ENCODE results near the gene TOX4. TPM values are rescaled to one million over a fixed set of nuclear protein-coding genes. Genes with fewer than 3 reads are reported as not detected.

Gene TOX4
- total and polyA plus RNA-seq, 9 of the 15 experiments (the other 6 are each of a cell fraction or from before 2014, with no cell fraction given), result 9.9 to 76.5 (median 41.0) TPM

DNA sequence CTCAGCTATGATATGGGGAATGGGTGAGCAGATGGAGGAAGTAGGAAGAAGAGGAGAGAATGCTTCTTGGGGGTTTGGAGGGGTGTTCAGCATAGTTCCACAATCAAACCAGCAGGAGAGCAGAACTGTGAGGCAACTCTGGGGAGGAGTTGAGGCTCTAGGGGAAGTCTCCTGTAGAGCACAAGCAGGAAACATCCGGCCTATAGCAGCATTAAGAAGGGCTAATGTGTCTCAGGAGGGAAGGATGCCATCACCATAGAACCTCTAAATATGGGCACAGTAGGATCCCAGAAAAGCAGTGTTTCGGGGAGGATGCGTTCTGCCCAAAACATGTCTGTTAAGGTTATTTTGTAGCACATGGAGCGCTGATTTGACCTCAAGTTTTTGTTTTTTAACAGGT lies 57.6 kb downstream of the TOX4 start:
- ATAC-seq (peak; percentile 74), DNase-seq (ENCODE audit: extremely low read depth in 1 of 4, low spot score in 3 of 4) (no peak), FAIRE-seq (no peak)
- H4K20me1 ChIP-seq (replicated peaks; ENCODE audit: control insufficient read depth, insufficient read depth, low read length), result no peaks in the 10 kb centered on the region
- POLR2A ChIA-PET, result interaction anchor here (0.9 to 1.5 kb wide), 2 partner anchors 12 to 152 kb away, joined by 3 to 5 read pairs; no protein-coding TSS in a partner anchor
- no peak overlapping the region for H3K27ac ChIP-seq (ENCODE audit: extremely low read depth, low read depth, low read length)
- no peaks in the 10 kb centered on the region for H3K9me1 ChIP-seq (ENCODE audit: control insufficient read depth, insufficient read depth, low read length)
- in situ Hi-C loops (cut with MboI), result no loop called here
- no peaks in the 10 kb centered on the region for H3K9me3 ChIP-seq (replicated peaks; ENCODE audit: control insufficient read depth, insufficient read depth, low read depth, low read length)
- H2AFZ ChIP-seq (ENCODE audit: low read depth, low read length), result 0 out of 2 replicates have a peak overlapping the region, but pooled peaks have one; percentile 44
- no peaks in the 10 kb centered on the region for H3K79me2 ChIP-seq (ENCODE audit: control insufficient read depth, insufficient read depth, low read length)
- CTCF ChIA-PET (ENCODE audit: low intra/inter-chr PET ratio), result no interaction called here
- no peaks in the 10 kb centered on the region for H3K27me3 ChIP-seq (ENCODE audit: control insufficient read depth in 2 of 2, insufficient read depth in 2 of 2, low read length in 2 of 2)
- peaks cover 3 to 9% of the 10 kb centered on the region in 2 experiments; a peak in 4 of 5 replicates for H3K4me1 ChIP-seq (replicated peaks in 1 of 2; ENCODE audit: control insufficient read depth in 2 of 2, insufficient read depth in 2 of 2, low read length in 2 of 2)
- H3K4me3 ChIP-seq, result no peak overlapping the region
- no peak overlapping the region for H3K9ac ChIP-seq (ENCODE audit: insufficient read depth in 1 of 2, low read depth in 2 of 2, low read length in 2 of 2)
- WGBS (ENCODE audit: insufficient coverage, low coverage, missing lambda C conversion rate), result 75% methylated on average over 4 of the region's 4 CpGs
- BruUV-seq (replicated peaks), result no TSS peak
- intact Hi-C loops (cut with micrococcal nuclease), result no loop called here
- H3K36me3 ChIP-seq (ENCODE audit: control insufficient read depth, insufficient read depth, low read length), result no peaks in the 10 kb centered on the region
- no peak overlapping the region for H3K4me2 ChIP-seq (ENCODE audit: insufficient read depth, low read length)
- no peak for TF ChIP-seq CBX8 (IDR thresholded peaks at IDR 0.05; ENCODE audit: borderline replicate concordance, extremely low read depth, low read depth, low read length, poor library complexity, severe bottlenecking)
- TF ChIP-seq, protein P1, sequence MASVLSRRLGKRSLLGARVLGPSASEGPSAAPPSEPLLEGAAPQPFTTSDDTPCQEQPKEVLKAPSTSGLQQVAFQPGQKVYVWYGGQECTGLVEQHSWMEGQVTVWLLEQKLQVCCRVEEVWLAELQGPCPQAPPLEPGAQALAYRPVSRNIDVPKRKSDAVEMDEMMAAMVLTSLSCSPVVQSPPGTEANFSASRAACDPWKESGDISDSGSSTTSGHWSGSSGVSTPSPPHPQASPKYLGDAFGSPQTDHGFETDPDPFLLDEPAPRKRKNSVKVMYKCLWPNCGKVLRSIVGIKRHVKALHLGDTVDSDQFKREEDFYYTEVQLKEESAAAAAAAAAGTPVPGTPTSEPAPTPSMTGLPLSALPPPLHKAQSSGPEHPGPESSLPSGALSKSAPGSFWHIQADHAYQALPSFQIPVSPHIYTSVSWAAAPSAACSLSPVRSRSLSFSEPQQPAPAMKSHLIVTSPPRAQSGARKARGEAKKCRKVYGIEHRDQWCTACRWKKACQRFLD (CRISPR knock-in tag; IDR thresholded peaks at IDR 0.05), result no peak
- TF ChIP-seq RFX1 (IDR thresholded peaks at IDR 0.05), result no peak
- TF ChIP-seq, protein P2, sequence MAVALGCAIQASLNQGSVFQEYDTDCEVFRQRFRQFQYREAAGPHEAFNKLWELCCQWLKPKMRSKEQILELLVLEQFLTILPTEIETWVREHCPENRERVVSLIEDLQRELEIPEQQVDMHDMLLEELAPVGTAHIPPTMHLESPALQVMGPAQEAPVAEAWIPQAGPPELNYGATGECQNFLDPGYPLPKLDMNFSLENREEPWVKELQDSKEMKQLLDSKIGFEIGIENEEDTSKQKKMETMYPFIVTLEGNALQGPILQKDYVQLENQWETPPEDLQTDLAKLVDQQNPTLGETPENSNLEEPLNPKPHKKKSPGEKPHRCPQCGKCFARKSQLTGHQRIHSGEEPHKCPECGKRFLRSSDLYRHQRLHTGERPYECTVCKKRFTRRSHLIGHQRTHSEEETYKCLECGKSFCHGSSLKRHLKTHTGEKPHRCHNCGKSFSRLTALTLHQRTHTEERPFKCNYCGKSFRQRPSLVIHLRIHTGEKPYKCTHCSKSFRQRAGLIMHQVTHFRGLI (CRISPR knock-in tag; IDR thresholded peaks at IDR 0.05), result no peak
- TF ChIP-seq CHCHD3 (CRISPR knock-in tag; IDR thresholded peaks at IDR 0.05), result no peak
- TF ChIP-seq, protein P3, sequence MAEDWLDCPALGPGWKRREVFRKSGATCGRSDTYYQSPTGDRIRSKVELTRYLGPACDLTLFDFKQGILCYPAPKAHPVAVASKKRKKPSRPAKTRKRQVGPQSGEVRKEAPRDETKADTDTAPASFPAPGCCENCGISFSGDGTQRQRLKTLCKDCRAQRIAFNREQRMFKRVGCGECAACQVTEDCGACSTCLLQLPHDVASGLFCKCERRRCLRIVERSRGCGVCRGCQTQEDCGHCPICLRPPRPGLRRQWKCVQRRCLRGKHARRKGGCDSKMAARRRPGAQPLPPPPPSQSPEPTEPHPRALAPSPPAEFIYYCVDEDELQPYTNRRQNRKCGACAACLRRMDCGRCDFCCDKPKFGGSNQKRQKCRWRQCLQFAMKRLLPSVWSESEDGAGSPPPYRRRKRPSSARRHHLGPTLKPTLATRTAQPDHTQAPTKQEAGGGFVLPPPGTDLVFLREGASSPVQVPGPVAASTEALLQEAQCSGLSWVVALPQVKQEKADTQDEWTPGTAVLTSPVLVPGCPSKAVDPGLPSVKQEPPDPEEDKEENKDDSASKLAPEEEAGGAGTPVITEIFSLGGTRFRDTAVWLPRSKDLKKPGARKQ (CRISPR knock-in tag; IDR thresholded peaks at IDR 0.05), result no peak
- TF ChIP-seq, protein P4, sequence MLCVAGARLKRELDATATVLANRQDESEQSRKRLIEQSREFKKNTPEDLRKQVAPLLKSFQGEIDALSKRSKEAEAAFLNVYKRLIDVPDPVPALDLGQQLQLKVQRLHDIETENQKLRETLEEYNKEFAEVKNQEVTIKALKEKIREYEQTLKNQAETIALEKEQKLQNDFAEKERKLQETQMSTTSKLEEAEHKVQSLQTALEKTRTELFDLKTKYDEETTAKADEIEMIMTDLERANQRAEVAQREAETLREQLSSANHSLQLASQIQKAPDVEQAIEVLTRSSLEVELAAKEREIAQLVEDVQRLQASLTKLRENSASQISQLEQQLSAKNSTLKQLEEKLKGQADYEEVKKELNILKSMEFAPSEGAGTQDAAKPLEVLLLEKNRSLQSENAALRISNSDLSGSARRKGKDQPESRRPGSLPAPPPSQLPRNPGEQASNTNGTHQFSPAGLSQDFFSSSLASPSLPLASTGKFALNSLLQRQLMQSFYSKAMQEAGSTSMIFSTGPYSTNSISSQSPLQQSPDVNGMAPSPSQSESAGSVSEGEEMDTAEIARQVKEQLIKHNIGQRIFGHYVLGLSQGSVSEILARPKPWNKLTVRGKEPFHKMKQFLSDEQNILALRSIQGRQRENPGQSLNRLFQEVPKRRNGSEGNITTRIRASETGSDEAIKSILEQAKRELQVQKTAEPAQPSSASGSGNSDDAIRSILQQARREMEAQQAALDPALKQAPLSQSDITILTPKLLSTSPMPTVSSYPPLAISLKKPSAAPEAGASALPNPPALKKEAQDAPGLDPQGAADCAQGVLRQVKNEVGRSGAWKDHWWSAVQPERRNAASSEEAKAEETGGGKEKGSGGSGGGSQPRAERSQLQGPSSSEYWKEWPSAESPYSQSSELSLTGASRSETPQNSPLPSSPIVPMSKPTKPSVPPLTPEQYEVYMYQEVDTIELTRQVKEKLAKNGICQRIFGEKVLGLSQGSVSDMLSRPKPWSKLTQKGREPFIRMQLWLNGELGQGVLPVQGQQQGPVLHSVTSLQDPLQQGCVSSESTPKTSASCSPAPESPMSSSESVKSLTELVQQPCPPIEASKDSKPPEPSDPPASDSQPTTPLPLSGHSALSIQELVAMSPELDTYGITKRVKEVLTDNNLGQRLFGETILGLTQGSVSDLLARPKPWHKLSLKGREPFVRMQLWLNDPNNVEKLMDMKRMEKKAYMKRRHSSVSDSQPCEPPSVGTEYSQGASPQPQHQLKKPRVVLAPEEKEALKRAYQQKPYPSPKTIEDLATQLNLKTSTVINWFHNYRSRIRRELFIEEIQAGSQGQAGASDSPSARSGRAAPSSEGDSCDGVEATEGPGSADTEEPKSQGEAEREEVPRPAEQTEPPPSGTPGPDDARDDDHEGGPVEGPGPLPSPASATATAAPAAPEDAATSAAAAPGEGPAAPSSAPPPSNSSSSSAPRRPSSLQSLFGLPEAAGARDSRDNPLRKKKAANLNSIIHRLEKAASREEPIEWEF (CRISPR knock-in tag; IDR thresholded peaks at IDR 0.05), result no peak
- no peak for TF ChIP-seq SPI1 (IDR thresholded peaks at IDR 0.05; ENCODE audit: borderline replicate concordance, low read depth, low read length)
- TF ChIP-seq ZBTB1 (CRISPR knock-in tag; IDR thresholded peaks at IDR 0.05; ENCODE audit: borderline replicate concordance, low read depth), result no peak
- TF ChIP-seq ZNF23 (CRISPR knock-in tag; IDR thresholded peaks at IDR 0.05), result no peak
- no peak for TF ChIP-seq POLR2B (IDR thresholded peaks at IDR 0.05; ENCODE audit: low read depth, partially characterized antibody)
